DND-41 (cell line): ENCODE measurements around the gene CEACAM4.

Experiments
- EZH2 ChIP-seq: IDR thresholded peaks from 3 replicates; pipeline ENCODE4 v1.6.1; 2012; ENCODE audit warnings: borderline replicate concordance, low read depth, mild to moderate bottlenecking, moderate library complexity, low read length, inconsistent platforms; ENCODE audit not compliant: severe bottlenecking
- TF ChIP-seq, protein P1 (sequence below): IDR thresholded peaks from 2 replicates; pipeline ENCODE4 v1.5.1; 2012; ENCODE audit warnings: borderline replicate concordance, low read length, moderate library complexity, mild to moderate bottlenecking; ENCODE audit not compliant: poor library complexity, severe bottlenecking; ENCODE audit errors: extremely low read depth

DNA sequence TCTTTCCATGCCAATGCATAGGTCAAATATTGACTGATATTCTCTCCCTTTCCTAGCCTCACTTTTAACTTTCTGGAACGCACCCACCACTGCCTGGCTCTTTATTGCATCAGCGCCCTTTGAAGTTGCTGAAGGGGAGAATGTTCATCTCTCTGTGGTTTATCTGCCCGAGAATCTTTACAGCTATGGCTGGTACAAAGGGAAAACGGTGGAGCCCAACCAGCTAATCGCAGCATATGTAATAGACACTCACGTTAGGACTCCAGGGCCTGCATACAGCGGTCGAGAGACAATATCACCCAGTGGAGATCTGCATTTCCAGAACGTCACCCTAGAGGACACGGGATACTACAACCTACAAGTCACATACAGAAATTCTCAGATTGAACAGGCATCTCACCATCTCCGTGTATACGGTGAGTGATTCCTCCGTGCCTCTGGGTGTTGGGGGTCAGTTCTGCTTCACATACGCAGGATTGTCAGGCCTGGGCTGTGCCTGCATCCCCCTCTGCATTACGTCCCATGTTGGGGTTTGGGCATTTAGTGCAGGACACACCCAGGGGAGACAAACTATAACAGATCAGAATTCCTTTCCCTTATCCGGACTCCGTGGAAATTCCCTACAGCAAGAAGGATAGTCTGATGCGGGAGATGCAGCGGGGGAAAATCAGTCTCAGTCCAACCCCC lies 49.6 kb downstream of the CEACAM4 start:
- TF ChIP-seq, protein P1, sequence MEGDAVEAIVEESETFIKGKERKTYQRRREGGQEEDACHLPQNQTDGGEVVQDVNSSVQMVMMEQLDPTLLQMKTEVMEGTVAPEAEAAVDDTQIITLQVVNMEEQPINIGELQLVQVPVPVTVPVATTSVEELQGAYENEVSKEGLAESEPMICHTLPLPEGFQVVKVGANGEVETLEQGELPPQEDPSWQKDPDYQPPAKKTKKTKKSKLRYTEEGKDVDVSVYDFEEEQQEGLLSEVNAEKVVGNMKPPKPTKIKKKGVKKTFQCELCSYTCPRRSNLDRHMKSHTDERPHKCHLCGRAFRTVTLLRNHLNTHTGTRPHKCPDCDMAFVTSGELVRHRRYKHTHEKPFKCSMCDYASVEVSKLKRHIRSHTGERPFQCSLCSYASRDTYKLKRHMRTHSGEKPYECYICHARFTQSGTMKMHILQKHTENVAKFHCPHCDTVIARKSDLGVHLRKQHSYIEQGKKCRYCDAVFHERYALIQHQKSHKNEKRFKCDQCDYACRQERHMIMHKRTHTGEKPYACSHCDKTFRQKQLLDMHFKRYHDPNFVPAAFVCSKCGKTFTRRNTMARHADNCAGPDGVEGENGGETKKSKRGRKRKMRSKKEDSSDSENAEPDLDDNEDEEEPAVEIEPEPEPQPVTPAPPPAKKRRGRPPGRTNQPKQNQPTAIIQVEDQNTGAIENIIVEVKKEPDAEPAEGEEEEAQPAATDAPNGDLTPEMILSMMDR, result no peak
- TF ChIP-seq EZH2, result no peak
